Breast epithelium (tissue), 3 donors: ENCODE results near the gene PKD1L1.

ENCODE experiments used
- POLR2A ChIP-seq: fragments of 450-650 bp; IDR thresholded peaks from one replicate; pipeline ENCODE4 v1.6.1; 2016; ENCODE audit warnings: antibody characterized with exemption, mild to moderate bottlenecking, moderate library complexity
- POLR2AphosphoS5 ChIP-seq, 3 donors: sonication (generic); formaldehyde crosslinking; IDR thresholded peaks; one replicate each; pipeline ENCODE4 v1.6.1; 2017; ENCODE audit warnings: antibody characterized with exemption in 3 of 3
- TF ChIP-seq, protein P1 (sequence below), 3 donors: fragments of 450-650 bp; IDR thresholded peaks; one replicate each; pipeline ENCODE4 v1.5.1; 2016 to 2017; ENCODE audit warnings: antibody characterized with exemption in 3 of 3, mild to moderate bottlenecking in 3 of 3, moderate library complexity in 3 of 3

- TF ChIP-seq, protein P1, sequence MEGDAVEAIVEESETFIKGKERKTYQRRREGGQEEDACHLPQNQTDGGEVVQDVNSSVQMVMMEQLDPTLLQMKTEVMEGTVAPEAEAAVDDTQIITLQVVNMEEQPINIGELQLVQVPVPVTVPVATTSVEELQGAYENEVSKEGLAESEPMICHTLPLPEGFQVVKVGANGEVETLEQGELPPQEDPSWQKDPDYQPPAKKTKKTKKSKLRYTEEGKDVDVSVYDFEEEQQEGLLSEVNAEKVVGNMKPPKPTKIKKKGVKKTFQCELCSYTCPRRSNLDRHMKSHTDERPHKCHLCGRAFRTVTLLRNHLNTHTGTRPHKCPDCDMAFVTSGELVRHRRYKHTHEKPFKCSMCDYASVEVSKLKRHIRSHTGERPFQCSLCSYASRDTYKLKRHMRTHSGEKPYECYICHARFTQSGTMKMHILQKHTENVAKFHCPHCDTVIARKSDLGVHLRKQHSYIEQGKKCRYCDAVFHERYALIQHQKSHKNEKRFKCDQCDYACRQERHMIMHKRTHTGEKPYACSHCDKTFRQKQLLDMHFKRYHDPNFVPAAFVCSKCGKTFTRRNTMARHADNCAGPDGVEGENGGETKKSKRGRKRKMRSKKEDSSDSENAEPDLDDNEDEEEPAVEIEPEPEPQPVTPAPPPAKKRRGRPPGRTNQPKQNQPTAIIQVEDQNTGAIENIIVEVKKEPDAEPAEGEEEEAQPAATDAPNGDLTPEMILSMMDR (IDR thresholded peaks at IDR 0.05), result no peak
- TF ChIP-seq POLR2A (no peak), POLR2AphosphoS5 (IDR thresholded peaks at IDR 0.05) (no peak)
These were observed 201.8 kb downstream of the PKD1L1 start for GRCh38 chr7:47746468-47746867.
